ENCODE data around the gene PHYKPL. TPM values are rescaled to one million over a fixed set of nuclear protein-coding genes. Genes with fewer than 3 reads are reported as not detected.

PHYKPL gene
- total and polyA plus RNA-seq, 2 of the 13 experiments (the other 11 are each of a cell fraction or from before 2014, with no cell fraction given): 18.0 to 78.6 TPM

DNA sequence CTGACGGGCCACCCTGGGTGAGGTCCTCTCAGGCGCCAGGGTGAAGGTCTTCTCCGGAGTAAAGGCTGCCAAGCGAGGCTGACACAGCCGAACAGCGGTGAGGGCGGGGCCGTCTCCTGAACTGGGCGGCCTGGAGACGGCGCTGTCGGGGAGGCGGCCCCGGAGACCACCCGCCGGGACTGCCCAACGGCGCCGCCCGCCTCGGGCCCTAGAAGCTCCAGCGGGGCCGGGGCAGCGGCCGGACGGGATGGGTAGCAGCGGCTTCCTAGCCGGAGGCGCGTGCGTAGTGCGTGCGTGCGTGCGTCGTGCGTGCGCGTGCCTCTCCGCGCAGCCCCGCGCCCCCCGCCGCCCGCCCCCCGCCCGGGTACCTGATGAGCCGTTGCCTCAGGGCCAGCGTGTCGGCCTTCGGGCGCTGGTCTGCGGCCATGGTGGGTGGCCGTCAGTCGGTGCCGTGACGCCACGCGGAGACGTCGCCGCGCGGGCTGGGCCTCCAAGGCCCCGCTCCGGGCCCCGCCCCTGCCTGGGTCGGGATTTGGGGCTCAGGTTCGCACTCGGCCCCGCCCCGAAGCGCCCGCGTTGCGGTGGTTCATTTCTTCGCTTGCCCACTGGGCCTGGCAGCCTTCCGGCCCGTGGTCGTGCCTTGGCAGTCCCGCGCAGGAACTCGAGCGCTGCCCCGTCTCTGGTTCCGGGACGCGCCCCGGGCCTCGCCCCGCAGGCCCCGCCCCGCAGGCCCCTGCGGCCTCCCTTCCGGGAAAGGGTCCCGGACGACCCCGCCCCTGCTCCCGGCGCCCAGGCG is at the start of gene PHYKPL (continued):
- TF ChIP-seq, protein P1, sequence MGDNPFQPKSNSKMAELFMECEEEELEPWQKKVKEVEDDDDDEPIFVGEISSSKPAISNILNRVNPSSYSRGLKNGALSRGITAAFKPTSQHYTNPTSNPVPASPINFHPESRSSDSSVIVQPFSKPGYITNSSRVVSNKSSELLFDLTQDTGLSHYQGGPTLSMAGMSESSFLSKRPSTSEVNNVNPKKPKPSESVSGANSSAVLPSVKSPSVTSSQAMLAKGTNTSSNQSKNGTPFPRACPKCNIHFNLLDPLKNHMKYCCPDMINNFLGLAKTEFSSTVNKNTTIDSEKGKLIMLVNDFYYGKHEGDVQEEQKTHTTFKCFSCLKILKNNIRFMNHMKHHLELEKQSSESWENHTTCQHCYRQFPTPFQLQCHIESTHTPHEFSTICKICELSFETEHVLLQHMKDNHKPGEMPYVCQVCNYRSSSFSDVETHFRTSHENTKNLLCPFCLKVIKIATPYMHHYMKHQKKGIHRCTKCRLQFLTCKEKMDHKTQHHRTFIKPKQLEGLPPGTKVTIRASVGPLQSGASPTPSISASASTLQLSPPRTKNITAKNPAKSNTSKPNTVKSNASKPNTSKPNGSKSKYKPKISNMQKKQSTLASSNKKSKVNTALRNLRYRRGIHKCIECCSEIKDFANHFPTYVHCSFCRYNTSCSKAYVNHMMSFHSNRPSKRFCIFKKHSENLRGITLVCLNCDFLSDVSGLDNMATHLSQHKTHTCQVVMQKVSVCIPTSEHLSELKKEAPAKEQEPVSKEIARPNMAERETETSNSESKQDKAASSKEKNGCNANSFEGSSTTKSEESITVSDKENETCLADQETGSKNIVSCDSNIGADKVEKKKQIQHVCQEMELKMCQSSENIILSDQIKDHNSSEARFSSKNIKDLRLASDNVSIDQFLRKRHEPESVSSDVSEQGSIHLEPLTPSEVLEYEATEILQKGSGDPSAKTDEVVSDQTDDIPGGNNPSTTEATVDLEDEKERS (CRISPR knock-in tag; IDR thresholded peaks at IDR 0.05): no peak
- no peak for TF ChIP-seq PRPF4 (IDR thresholded peaks at IDR 0.05; ENCODE audit: low read depth, low read length, poor library complexity, severe bottlenecking)
- peak; percentile 64; the same call in 1 of the 2 replicates for TF ChIP-seq ZNF317 (CRISPR knock-in tag; IDR thresholded peaks at IDR 0.05)
- no peak for TF ChIP-seq MAZ (IDR thresholded peaks at IDR 0.05; ENCODE audit: borderline replicate concordance, low read depth, low read length)
- peak; percentile 29 for TF ChIP-seq MAZ (CRISPR knock-in tag; IDR thresholded peaks at IDR 0.05; ENCODE audit: low read depth)
- TF ChIP-seq ZNF607 (CRISPR knock-in tag; IDR thresholded peaks at IDR 0.05; ENCODE audit: borderline replicate concordance): peak; percentile 45
- no peak for TF ChIP-seq ZNF567 (CRISPR knock-in tag; IDR thresholded peaks at IDR 0.05; ENCODE audit: borderline replicate concordance)
- peak; percentile 90; the same call in 1 of the 2 replicates for TF ChIP-seq ZC3H13 (CRISPR knock-in tag; IDR thresholded peaks at IDR 0.05)
- TF ChIP-seq ETV5 (CRISPR knock-in tag; IDR thresholded peaks at IDR 0.05; ENCODE audit: borderline replicate concordance): peak; percentile 75
- TF ChIP-seq POGZ (CRISPR knock-in tag; IDR thresholded peaks at IDR 0.05): peak; percentile 38; the same call in 1 of the 2 replicates
- TF ChIP-seq, protein P2, sequence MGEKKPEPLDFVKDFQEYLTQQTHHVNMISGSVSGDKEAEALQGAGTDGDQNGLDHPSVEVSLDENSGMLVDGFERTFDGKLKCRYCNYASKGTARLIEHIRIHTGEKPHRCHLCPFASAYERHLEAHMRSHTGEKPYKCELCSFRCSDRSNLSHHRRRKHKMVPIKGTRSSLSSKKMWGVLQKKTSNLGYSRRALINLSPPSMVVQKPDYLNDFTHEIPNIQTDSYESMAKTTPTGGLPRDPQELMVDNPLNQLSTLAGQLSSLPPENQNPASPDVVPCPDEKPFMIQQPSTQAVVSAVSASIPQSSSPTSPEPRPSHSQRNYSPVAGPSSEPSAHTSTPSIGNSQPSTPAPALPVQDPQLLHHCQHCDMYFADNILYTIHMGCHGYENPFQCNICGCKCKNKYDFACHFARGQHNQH (CRISPR knock-in tag; IDR thresholded peaks at IDR 0.05): peak; percentile 15; the same call in 1 of the 2 replicates
- no peak for TF ChIP-seq MAFG (CRISPR knock-in tag; IDR thresholded peaks at IDR 0.05)
- TF ChIP-seq, protein P3, sequence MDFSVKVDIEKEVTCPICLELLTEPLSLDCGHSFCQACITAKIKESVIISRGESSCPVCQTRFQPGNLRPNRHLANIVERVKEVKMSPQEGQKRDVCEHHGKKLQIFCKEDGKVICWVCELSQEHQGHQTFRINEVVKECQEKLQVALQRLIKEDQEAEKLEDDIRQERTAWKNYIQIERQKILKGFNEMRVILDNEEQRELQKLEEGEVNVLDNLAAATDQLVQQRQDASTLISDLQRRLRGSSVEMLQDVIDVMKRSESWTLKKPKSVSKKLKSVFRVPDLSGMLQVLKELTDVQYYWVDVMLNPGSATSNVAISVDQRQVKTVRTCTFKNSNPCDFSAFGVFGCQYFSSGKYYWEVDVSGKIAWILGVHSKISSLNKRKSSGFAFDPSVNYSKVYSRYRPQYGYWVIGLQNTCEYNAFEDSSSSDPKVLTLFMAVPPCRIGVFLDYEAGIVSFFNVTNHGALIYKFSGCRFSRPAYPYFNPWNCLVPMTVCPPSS (IDR thresholded peaks at IDR 0.05): no peak
- TF ChIP-seq EED (CRISPR knock-in tag; IDR thresholded peaks at IDR 0.05): no peak
- TF ChIP-seq, protein P4, sequence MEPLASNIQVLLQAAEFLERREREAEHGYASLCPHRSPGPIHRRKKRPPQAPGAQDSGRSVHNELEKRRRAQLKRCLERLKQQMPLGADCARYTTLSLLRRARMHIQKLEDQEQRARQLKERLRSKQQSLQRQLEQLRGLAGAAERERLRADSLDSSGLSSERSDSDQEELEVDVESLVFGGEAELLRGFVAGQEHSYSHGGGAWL (CRISPR knock-in tag; IDR thresholded peaks at IDR 0.05): no peak; the same call in 1 of the 2 replicates
- peak; percentile 10; the same call in 1 of the 2 replicates for TF ChIP-seq ZSCAN22 (CRISPR knock-in tag; IDR thresholded peaks at IDR 0.05)
- TF ChIP-seq, protein P5, sequence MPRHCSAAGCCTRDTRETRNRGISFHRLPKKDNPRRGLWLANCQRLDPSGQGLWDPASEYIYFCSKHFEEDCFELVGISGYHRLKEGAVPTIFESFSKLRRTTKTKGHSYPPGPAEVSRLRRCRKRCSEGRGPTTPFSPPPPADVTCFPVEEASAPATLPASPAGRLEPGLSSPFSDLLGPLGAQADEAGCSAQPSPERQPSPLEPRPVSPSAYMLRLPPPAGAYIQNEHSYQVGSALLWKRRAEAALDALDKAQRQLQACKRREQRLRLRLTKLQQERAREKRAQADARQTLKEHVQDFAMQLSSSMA (CRISPR knock-in tag; IDR thresholded peaks at IDR 0.05): no peak
- TF ChIP-seq, protein P6, sequence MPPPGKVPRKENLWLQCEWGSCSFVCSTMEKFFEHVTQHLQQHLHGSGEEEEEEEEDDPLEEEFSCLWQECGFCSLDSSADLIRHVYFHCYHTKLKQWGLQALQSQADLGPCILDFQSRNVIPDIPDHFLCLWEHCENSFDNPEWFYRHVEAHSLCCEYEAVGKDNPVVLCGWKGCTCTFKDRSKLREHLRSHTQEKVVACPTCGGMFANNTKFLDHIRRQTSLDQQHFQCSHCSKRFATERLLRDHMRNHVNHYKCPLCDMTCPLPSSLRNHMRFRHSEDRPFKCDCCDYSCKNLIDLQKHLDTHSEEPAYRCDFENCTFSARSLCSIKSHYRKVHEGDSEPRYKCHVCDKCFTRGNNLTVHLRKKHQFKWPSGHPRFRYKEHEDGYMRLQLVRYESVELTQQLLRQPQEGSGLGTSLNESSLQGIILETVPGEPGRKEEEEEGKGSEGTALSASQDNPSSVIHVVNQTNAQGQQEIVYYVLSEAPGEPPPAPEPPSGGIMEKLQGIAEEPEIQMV (CRISPR knock-in tag; IDR thresholded peaks at IDR 0.05; ENCODE audit: low read depth): peak; percentile 19; the same call in 1 of the 2 replicates
- peak; percentile 70 for TF ChIP-seq THAP11 (CRISPR knock-in tag; IDR thresholded peaks at IDR 0.05)
- no peak for TF ChIP-seq ZNF549 (CRISPR knock-in tag; IDR thresholded peaks at IDR 0.05)
- no peak for TF ChIP-seq RBM22 (optimal IDR thresholded peaks at IDR 0.05; ENCODE audit: low read length)
